H1 (cell line): Measurements from ENCODE around the gene YEATS2. TPM values are rescaled to one million over a fixed set of nuclear protein-coding genes. Genes with fewer than 3 reads are reported as not detected.

Source experiments
- CTCF ChIA-PET: fragments of 300-600 bp; sonication (Branson Sonifier 250); formaldehyde crosslinking; loops from one replicate; lab custom pipeline; 2021; ENCODE audit not compliant: partially characterized antibody; lab: Charles Lee
- POLR2A ChIA-PET: fragments of 300-600 bp; sonication (Branson Sonifier 250); formaldehyde crosslinking; loops from one replicate; lab custom pipeline; 2021; ENCODE audit warnings: inconsistent platforms; ENCODE audit not compliant: partially characterized antibody; lab: Charles Lee
- DNase-seq, 2 experiments: peaks; one replicate each; pipeline versions ENCODE4 v3.0.0 to v3.0.0-alpha.2; 2010 to 2022; ENCODE audit warnings: low spot score in 2 of 2, low read depth in 1 of 2, mixed read lengths in 1 of 2
- FAIRE-seq: peaks from 2 replicates; lab custom pipeline; 2011; peaks lifted over from hg19 to GRCh38; lab: Jason Lieb, UNC
- H2AFZ ChIP-seq: 2 replicates; pipeline ENCODE4 v1.8.1; 2012; ENCODE audit warnings: low read length, inconsistent platforms
- H2AK5ac ChIP-seq: 2 replicates; pipeline ENCODE4 v1.6.1; 2013; ENCODE audit warnings: low read depth, low read length
- H2BK120ac ChIP-seq: replicated peaks from 2 replicates; pipeline ENCODE3; 2013; ENCODE audit warnings: low read depth, low read length, inconsistent platforms
- H2BK12ac ChIP-seq: 2 replicates; pipeline ENCODE4 v1.6.1; 2013; ENCODE audit warnings: low read depth, low read length
- H2BK15ac ChIP-seq: 2 replicates; pipeline ENCODE4 v1.6.1; 2013; ENCODE audit warnings: low read length
- H2BK20ac ChIP-seq: 2 replicates; pipeline ENCODE4 v1.6.1; 2013; ENCODE audit warnings: low read length
- H2BK5ac ChIP-seq: 2 replicates; pipeline ENCODE4 v1.6.1; 2013; ENCODE audit warnings: low read depth, low read length
- H3K14ac ChIP-seq: 2 replicates; pipeline ENCODE4 v1.6.1; 2013; ENCODE audit warnings: inconsistent platforms; ENCODE audit not compliant: insufficient read length
- H3K18ac ChIP-seq: 2 replicates; pipeline ENCODE4 v1.6.1; 2013; ENCODE audit warnings: low read length; ENCODE audit errors: extremely low read depth
- H3K23ac ChIP-seq: 2 replicates; pipeline ENCODE4 v1.6.1; 2013; ENCODE audit warnings: inconsistent platforms; ENCODE audit not compliant: insufficient read length
- H3K23me2 ChIP-seq: 2 replicates; pipeline ENCODE4 v1.6.1; 2013; ENCODE audit warnings: low read depth, low read length
- H3K27ac ChIP-seq: 2 replicates; pipeline ENCODE4 v1.6.1; 2011; ENCODE audit warnings: low read depth, low read length, inconsistent platforms
- H3K27me3 ChIP-seq, 4 experiments: replicated peaks in 1 of 4; 1 replicate in 1 of 4; 2 replicates in 3 of 4; pipeline versions ENCODE4 v1.6.1 to v1.8.1; 2011 to 2013; ENCODE audit warnings: low read length in 3 of 4, mild to moderate bottlenecking in 3 of 4, inconsistent platforms in 2 of 4, mixed read lengths in 2 of 4, moderate library complexity in 1 of 4; ENCODE audit not compliant: control insufficient read depth in 3 of 4, insufficient read depth in 3 of 4; ENCODE audit errors: extremely low read depth in 1 of 4
- H3K36me3 ChIP-seq, 4 experiments: 2 replicates each; pipeline versions ENCODE4 v1.6.1 to v1.8.1; 2011 to 2013; ENCODE audit warnings: mild to moderate bottlenecking in 4 of 4, low read length in 3 of 4, moderate library complexity in 2 of 4, control low read depth in 1 of 4, inconsistent platforms in 1 of 4; ENCODE audit not compliant: insufficient read depth in 4 of 4, control insufficient read depth in 2 of 4
- H3K4ac ChIP-seq: replicated peaks from 2 replicates; pipeline ENCODE3; 2013; ENCODE audit warnings: low read length, low read depth, mixed read lengths, inconsistent platforms; ENCODE audit not compliant: insufficient read length
- H3K4me1 ChIP-seq, 4 experiments: replicated peaks in 1 of 4; 1 replicate in 1 of 4; 2 replicates in 3 of 4; pipeline versions ENCODE4 v1.6.1 to v1.8.1; 2011 to 2013; ENCODE audit warnings: low read length in 3 of 4, inconsistent platforms in 2 of 4, mixed read lengths in 1 of 4; ENCODE audit not compliant: insufficient read depth in 4 of 4, control insufficient read depth in 3 of 4
- H3K4me2 ChIP-seq, 2 experiments: 2 replicates each; pipeline versions ENCODE4 v1.6.1 to v1.8.1; 2011 to 2013; ENCODE audit warnings: low read depth in 2 of 2, low read length in 2 of 2, control low read depth in 1 of 2, inconsistent platforms in 1 of 2, mild to moderate bottlenecking in 1 of 2; ENCODE audit not compliant: insufficient read depth in 1 of 2
- H3K4me3 ChIP-seq, 4 experiments: fragments of 200-600, 300-600 bp in 1 of 4; sonication (generic), shearing (Covaris generic), sonication (Bioruptor Twin) in 1 of 4; 2 replicates each; pipeline versions ENCODE4 v1.5.1 to v1.8.1; 2011 to 2016; ENCODE audit warnings: low read length in 4 of 4, low read depth in 3 of 4, control low read depth in 2 of 4, inconsistent platforms in 2 of 4, mild to moderate bottlenecking in 2 of 4, mixed read lengths in 1 of 4, moderate library complexity in 1 of 4; ENCODE audit not compliant: insufficient read depth in 2 of 4; ENCODE audit errors: extremely low read depth in 1 of 4
- H3K56ac ChIP-seq: replicated peaks from 2 replicates; pipeline ENCODE3; 2013; ENCODE audit warnings: low read depth, mild to moderate bottlenecking, mixed read lengths, low read length, inconsistent platforms; ENCODE audit not compliant: insufficient read length
- H3K79me1 ChIP-seq: 2 replicates; pipeline ENCODE4 v1.6.1; 2013; ENCODE audit warnings: low read depth, low read length, control low read depth
- H3K79me2 ChIP-seq, 2 experiments: 2 replicates each; pipeline versions ENCODE4 v1.6.1 to v1.8.1; 2012 to 2013; ENCODE audit warnings: low read length in 2 of 2, mild to moderate bottlenecking in 2 of 2, inconsistent platforms in 1 of 2; ENCODE audit not compliant: insufficient read depth in 2 of 2, control insufficient read depth in 1 of 2
- H3K9ac ChIP-seq, 4 experiments: replicated peaks in 1 of 4; 1 replicate in 1 of 4; 2 replicates in 3 of 4; pipeline versions ENCODE4 v1.6.1 to v1.8.1; 2011 to 2013; ENCODE audit warnings: low read depth in 3 of 4, low read length in 3 of 4, control low read depth in 2 of 4, mild to moderate bottlenecking in 2 of 4, moderate library complexity in 2 of 4, inconsistent platforms in 1 of 4; ENCODE audit errors: extremely low read depth in 1 of 4
- H3K9me3 ChIP-seq, 2 experiments: 2 replicates each; pipeline versions ENCODE4 v1.6.1 to v1.8.1; 2012 to 2013; ENCODE audit warnings: mild to moderate bottlenecking in 2 of 2, moderate library complexity in 2 of 2, control low read depth in 1 of 2, inconsistent platforms in 1 of 2, low read depth in 1 of 2, low read length in 1 of 2, mixed read lengths in 1 of 2; ENCODE audit not compliant: insufficient read depth in 2 of 2
- H4K20me1 ChIP-seq, 2 experiments: replicated peaks in 1 of 2; 2 replicates each; pipeline versions ENCODE3 to v1.8.1; 2011 to 2013; ENCODE audit warnings: inconsistent platforms in 2 of 2, low read length in 2 of 2, mild to moderate bottlenecking in 1 of 2; ENCODE audit not compliant: insufficient read depth in 2 of 2, control insufficient read depth in 1 of 2
- H4K5ac ChIP-seq: 2 replicates; pipeline ENCODE4 v1.6.1; 2013; ENCODE audit warnings: low read length, low read depth, mixed read lengths, inconsistent platforms; ENCODE audit not compliant: insufficient read length
- H4K8ac ChIP-seq: 2 replicates; pipeline ENCODE4 v1.8.0; 2013; ENCODE audit warnings: mild to moderate bottlenecking, moderate library complexity, low read length, inconsistent platforms; ENCODE audit not compliant: insufficient read depth; ENCODE audit errors: extremely low read depth
- H4K91ac ChIP-seq: replicated peaks from 2 replicates; pipeline ENCODE3; 2013; ENCODE audit warnings: low read length, mixed read lengths, inconsistent platforms; ENCODE audit not compliant: insufficient read length
- BCL11A ChIP-seq, 2 experiments: IDR thresholded peaks; one replicate each; pipeline ENCODE4 v1.6.1; 2011; ENCODE audit warnings: low read depth in 2 of 2, low read length in 2 of 2, mild to moderate bottlenecking in 2 of 2
- EZH2 ChIP-seq: fragments of 200-600 bp; sonication (generic); IDR thresholded peaks from 2 replicates; pipeline ENCODE4 v1.7.1; 2012; ENCODE audit warnings: low read depth, mild to moderate bottlenecking, moderate library complexity, low read length, inconsistent platforms; ENCODE audit not compliant: severe bottlenecking
- POLR2A ChIP-seq, 2 experiments: IDR thresholded peaks; 1 replicate in 1 of 2; 2 replicates in 1 of 2; pipeline ENCODE4 v1.6.1; 2011; ENCODE audit warnings: low read depth in 2 of 2, low read length in 2 of 2, mild to moderate bottlenecking in 2 of 2; ENCODE audit errors: control extremely low read depth in 1 of 2
- SRF ChIP-seq: IDR thresholded peaks from 2 replicates; pipeline ENCODE4 v1.6.1; 2011; ENCODE audit warnings: mild to moderate bottlenecking, low read depth, low read length, moderate library complexity
- TBP ChIP-seq: IDR thresholded peaks from 2 replicates; pipeline ENCODE4 v1.6.1; 2011; ENCODE audit warnings: low read depth, low read length, improper control_type of control experiment
- TEAD4 ChIP-seq: IDR thresholded peaks from 2 replicates; pipeline ENCODE4 v1.6.1; 2012; ENCODE audit warnings: low read depth, low read length, inconsistent platforms, mixed read lengths
- YY1 ChIP-seq: IDR thresholded peaks from 2 replicates; pipeline ENCODE4 v1.6.1; 2011; ENCODE audit warnings: low read depth, mild to moderate bottlenecking, low read length
- ZNF274 ChIP-seq: IDR thresholded peaks from 2 replicates; pipeline ENCODE4 v1.7.0; 2012; ENCODE audit warnings: low read length, borderline replicate concordance; ENCODE audit errors: extremely low read depth
- WGBS, 2 experiments: shearing (Covaris generic) in 1 of 2; methylation state at CpG; one replicate each; pipeline versions ENCODE4 v1.1.6 to v1.1.7; 2013 to 2015; ENCODE audit warnings: low lambda C conversion rate in 2 of 2, mixed read lengths in 2 of 2, inconsistent platforms in 1 of 2, low coverage in 1 of 2, missing lambda C conversion rate in 1 of 2; ENCODE audit not compliant: insufficient replicate concordance in 2 of 2, insufficient coverage in 1 of 2, insufficient read length in 1 of 2; ENCODE audit errors: extremely low coverage in 1 of 2, missing lambda C conversion rate in 1 of 2; 5-methylcytosine and 5-hydroxymethylcytosine counted together
- polyA plus RNA-seq, 7 experiments: library from polyadenylated mRNA; depleted of rRNA in 3 of 7; stranded (reverse) in 5 of 7; unstranded in 2 of 7; fragments of >200 nt in 5 of 7; fragments of 200-250 nt in 2 of 7; gene quantifications; 1 replicate in 5 of 7; 2 replicates in 1 of 7; 4 replicates in 1 of 7; pipeline versions ENCODE4 v1.2.1 to v1.2.3, GENCODE V29; 2011 to 2013; ENCODE audit warnings: missing spikeins in 2 of 7, mixed read lengths in 2 of 7
- total RNA-seq: library from RNA; stranded (reverse); fragmentation: NEBNext Ultra II Directional; extraction: Animal tissue kit (Norgen Biotek cat#: 25700); gene quantifications from 2 replicates; pipeline ENCODE4 v1.2.1, GENCODE V29; 2021

The YEATS2 gene
- total and polyA plus RNA-seq, 2 of the 8 experiments (the other 6 are each of a cell fraction or from before 2014, with no cell fraction given), result 35.3 to 53.7 TPM

- Histone ChIP-seq H4K91ac (no peak overlapping the region), H3K4me2 (no peak overlapping the region), H3K14ac (no peak overlapping the region), H2AFZ (no peak overlapping the region), H3K18ac (no peak overlapping the region), H4K20me1 (peaks cover 0 to 2% of the 10 kb centered on the region in 2 experiments), H3K27me3 (no peaks in the 10 kb centered on the region), H3K27ac (no peak overlapping the region), H3K4me3 (no peak overlapping the region), H4K8ac (no peak overlapping the region), H3K36me3 (peaks cover 2 to 18% (median 15%) of the 10 kb centered on the region in 4 experiments; a peak in 6 of 8 replicates), H2BK15ac (no peak overlapping the region), H3K9me3 (no peaks in the 10 kb centered on the region), H3K4me1 (no peaks in the 10 kb centered on the region), H3K79me1 (no peaks in the 10 kb centered on the region), H3K79me2 (no peaks in the 10 kb centered on the region), H2AK5ac (no peak overlapping the region), H2BK20ac (no peak overlapping the region), H2BK120ac (no peak overlapping the region), H3K56ac (no peak overlapping the region), H3K4ac (no peak overlapping the region), H3K9ac (no peak overlapping the region), H3K23me2 (no peaks in the 10 kb centered on the region), H2BK5ac (no peak overlapping the region), H2BK12ac (no peak overlapping the region), H3K23ac (no peak overlapping the region), H4K5ac (no peak overlapping the region)
- POLR2A ChIA-PET, result no interaction called here
- DNase-seq, result peak in 1 of 2 experiments; percentile 10
- WGBS, 2 experiments, result 91% methylated on average over 6 of the region's 6 CpGs; no CpG with 5 or more reads in 1 of the 2 experiments
- CTCF ChIA-PET, result interaction anchor here (1.2 kb wide), 1 partner anchor 18 kb away, joined by 3 read pairs; no protein-coding TSS in a partner anchor
- no peak for FAIRE-seq
- TF ChIP-seq ZNF274, result no peak
- no peak for TF ChIP-seq POLR2A (IDR thresholded peaks at IDR 0.05; ENCODE audit: control extremely low read depth in 1 of 2, low read depth in 2 of 2, low read length in 2 of 2)
- TF ChIP-seq TBP, result no peak
- TF ChIP-seq TEAD4, result no peak
- TF ChIP-seq SRF, result no peak
- TF ChIP-seq YY1, result no peak
- no peak for TF ChIP-seq EZH2
- no peak for TF ChIP-seq BCL11A (IDR thresholded peaks at IDR 0.05; ENCODE audit: low read depth in 2 of 2, low read length in 2 of 2)
Measured at GRCh38 chr3:183833516-183833915, 135.9 kb downstream of the YEATS2 start.
